HFF-Myc (cell line): ENCODE results near the gene HEMK1.
A peak's percentile ranks its signal among the peaks of the same experiment; 100 is the strongest.

ENCODE experiments used
- DNase-seq: peaks from one replicate; pipeline ENCODE4 v3.0.0-alpha.2; 2011; ENCODE audit warnings: low read depth; ENCODE audit errors: extremely low read depth
- H3K4me3 ChIP-seq: replicated peaks from 2 replicates; pipeline ENCODE4 v1.5.1; 2011; ENCODE audit warnings: low read depth, mild to moderate bottlenecking, control low read depth, low read length
- CTCF ChIP-seq: IDR thresholded peaks from 2 replicates; pipeline ENCODE4 v1.5.1; 2012; ENCODE audit warnings: mild to moderate bottlenecking, low read depth, low read length, control low read depth; ENCODE audit errors: missing control alignments

HEMK1 gene

DNA sequence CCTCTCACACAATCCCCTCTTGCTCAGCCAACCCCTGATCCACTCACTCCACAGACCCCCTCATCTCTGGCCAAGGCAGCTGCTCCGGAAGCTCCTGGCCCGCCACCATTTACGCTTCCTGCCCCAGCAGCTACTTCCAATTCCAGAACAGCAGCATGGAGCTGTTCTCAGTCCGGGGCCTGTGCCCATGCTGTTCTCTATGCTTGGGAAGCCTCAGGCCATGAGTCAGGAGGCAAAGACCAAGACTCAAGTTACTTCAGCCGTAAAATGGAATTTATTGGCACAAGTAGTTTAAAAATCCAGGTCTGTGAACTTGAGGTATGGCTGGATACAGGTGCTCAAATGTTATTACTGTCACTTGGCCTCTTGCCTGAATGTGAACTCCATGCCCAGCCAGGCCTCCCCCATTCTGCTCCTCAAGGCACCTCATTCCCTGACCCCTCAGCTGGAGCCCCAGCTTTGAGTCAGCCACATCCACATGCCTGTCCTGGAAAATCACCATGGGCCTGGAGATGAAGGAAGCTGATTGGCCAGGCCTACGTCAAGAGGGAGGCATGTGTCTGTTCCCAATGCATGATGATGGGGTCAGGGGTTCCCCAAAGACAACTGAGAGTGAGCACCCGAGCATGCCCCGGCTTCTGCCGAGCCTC lies 34.5 kb upstream of the HEMK1 start:
- TF ChIP-seq CTCF: no peak
- DNase-seq: no peak

DNA sequence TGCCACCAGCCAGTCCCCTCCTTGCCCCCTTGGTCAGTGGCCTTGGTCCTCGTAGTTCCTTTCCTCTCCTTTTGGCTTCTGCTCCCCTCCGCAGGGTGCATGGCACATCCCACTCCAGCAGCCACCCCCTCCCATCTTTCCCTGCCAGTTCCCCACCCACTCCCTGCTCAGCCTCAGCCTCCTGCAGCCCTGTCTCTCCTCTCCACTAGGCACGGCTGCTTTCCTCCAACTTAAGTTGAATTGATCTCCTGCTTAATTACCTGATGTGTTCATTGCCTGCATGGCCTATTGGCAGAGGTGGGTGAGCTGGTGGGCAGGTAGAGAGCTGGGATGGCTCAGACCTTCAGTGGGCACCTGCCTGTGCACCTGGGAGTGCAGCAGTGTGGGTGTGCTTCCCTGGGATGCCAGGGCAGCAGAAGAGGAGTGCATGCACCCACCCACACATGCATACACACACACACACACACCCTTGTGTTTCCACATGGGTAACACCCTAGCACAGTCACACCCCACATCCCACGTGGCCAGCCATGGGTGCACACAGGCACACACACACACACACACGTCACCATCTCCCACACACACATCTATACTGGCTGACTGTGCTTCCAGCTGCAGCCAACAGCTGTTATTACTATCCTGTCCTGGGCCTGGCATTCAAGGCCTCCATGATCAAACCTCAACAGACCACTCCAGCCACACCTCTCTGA lies 32.7 kb upstream of the HEMK1 start:
- DNase-seq: no peak
- no peak for TF ChIP-seq CTCF
- H3K4me3 ChIP-seq: no peak overlapping the region

More for the DNA sequence above, 34.5 kb upstream of the HEMK1 start:
- no peak overlapping the region for H3K4me3 ChIP-seq

DNA sequence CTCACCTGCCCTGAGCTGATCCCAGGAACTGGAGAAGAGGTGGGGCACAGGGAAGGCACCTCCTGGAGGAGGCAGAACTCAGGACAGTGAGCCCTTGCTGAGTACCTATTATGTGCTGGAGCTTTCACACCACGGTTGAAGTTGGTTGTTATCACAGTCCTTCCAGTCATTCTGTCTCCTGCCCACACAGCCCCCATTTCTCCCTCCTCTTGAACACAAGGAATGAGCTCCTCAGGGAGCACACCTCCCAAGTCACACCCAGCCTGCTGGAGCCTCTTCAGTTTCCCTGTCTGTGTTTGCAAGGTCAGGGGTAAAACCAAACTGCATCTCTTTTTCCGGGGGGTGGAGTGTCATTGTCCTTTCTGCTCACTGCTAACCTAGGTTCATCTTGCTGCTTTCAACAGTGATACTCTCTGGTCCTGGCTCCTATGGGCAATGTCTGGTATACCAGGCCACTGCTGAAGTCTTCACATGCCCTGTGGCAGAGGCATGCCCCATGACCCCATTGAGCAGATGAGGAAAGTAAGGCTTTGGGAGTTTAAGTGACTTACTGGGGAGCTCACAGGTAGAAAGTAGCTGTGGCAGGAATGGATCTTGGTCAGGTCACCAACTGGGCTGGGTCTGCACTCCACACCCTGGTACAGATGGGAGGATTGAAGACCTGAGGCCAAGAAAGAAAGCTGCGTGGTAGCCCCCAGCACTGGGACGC lies 31.7 kb upstream of the HEMK1 start:
- H3K4me3 ChIP-seq: no peak overlapping the region
- TF ChIP-seq CTCF: no peak
- no peak for DNase-seq

DNA sequence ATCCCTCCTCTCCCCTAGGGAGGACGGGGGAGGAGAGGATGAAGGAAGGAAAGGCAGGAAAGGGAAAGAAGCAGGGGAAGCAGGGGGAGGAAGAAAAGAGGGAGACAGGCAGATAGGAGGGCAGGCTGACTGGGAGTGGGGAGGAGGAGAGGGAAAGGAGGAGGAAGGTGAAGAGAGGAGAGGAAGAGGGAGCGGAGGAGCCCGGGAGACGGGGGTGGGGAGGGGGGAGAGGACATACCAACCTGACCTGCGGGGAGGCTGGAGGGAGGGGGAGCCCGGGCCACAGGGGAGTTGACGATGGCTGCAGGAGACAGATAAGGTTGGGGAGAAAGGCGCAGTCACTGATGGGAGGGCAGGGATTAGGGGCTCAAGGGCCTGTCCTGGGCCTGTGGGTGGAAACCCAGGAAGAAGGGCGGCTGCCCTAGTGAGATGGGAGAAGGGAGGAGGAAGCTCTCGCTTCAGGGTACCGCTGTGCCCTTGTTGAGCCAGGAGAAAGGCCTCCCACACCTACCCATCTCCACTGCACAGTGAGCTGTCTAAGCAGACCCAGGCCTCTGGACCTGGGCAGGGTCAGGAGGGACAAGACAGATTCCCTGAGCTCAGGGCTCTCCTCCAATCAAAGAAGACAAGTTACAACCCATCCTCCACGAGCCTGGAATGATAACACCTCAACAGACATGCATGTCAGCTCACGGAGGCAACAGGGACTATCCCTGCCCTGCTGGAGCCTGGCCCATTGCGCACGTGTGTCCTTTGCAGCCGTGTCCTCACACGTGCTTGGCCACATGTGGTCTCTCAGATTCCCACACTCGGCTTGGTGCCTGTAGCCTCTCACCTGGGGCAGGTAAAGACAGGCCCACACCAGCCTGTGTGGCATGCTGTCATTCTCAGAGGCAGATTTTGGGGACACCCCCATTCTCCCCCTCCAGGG lies 29.7 kb upstream of the HEMK1 start:
- DNase-seq: no peak
- H3K4me3 ChIP-seq: no peak overlapping the region
- TF ChIP-seq CTCF: no peak

- DNase-seq: no peak
- no peak overlapping the region for H3K4me3 ChIP-seq
- TF ChIP-seq CTCF: peak; percentile 97
Measured at GRCh38 chr3:50542177-50543034, 26.9 kb upstream of the HEMK1 start.

DNA sequence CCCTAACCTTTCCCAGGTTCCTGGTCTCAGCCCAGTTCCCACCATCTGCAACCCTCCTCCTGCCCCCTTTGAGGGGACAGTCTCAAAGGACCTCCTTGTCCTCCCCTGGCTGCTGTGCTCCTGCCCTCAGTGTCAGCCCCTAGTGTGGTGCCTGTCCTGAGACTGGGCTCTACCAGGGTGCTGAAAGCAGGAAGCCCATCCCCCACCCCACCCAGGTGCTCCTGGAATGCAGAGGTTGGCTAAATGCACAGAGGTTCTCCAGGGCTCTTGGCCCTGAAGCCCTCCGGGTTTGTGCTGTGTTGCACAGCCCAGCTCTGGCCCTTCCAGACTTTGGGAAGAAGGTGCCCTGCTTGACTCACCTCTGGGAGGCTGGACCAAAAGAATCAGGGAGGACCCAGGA lies 23.5 kb upstream of the HEMK1 start:
- no peak for DNase-seq
- no peak for TF ChIP-seq CTCF
- no peak overlapping the region for H3K4me3 ChIP-seq
